CMK (cell line): Measurements from ENCODE around the gene DENND1B.
"Not testable (repeated sequence)": the region's sequence is repeated elsewhere in the genome, so short reads cannot be mapped to it uniquely, and the experiment has no call there.

Experiments used
- DNase-seq: peaks from one replicate; pipeline ENCODE4 v3.0.0-alpha.2; 2010; ENCODE audit warnings: low read depth

The DENND1B gene

DNA sequence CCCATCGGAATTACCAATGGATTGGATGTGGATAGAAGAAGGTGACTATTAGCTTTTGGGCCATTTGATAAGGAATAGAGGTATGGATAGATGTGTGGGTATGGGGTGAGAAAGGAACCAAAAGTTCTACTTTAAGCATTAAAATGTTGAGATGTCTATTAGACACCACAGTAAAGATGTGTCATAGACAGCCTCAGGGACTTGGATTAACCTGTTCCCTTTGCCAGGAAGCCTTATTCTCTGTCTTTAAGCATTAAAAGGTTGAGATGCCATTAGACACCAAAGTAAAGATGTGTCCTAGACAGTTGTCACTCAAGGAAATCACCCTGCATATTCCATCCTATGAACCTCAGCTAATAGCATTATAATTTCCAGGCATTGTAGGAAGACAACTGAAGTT is 11.0 kb upstream of the DENND1B start:
- DNase-seq = no peak

DNA sequence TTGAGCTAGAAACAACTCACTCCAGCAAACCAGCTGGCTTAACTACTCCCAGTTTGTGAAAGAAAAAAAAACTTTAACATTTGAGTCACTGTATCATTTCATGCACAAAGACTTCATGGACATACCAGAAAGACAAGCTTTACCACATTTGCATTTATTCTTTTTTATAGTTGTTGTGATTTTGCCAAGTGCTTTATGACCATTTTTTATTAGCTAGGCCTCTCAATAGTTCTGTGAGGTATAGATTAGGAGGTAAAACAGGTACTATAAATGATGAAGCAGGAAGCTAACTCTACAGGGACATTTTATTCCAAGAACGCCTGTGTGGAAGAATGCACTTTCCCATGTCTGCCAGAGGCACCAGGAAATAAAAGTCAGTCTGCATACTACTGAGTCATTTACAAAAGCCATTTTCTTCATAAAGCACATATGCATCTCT is 8.2 kb upstream of the DENND1B start:
- no peak for DNase-seq

- no peak for DNase-seq
Observed at GRCh38 chr1:197782722-197783360, 7.6 kb upstream of the DENND1B start.

- DNase-seq = no peak
Observed at GRCh38 chr1:197781968-197782721, 6.9 kb upstream of the DENND1B start.

DNA sequence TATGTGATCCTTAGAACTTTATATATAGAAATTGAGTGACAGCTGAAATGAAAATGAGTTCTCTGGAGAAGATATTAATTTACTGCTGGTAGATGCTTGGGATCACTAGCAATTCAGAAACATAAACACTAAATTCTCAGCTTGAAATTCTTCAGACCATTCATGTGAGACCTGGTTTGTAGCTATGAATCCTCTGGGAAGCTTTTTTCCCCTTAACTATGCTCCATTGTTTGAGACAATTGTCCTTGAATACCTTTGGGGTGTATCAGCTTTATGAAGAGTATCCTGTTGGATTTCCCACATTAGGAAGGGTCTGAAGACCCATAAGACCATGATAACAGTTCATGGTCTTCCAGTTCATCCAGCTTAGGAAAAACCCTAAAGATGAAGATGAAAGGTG is 4.6 kb upstream of the DENND1B start:
- no peak for DNase-seq

DNA sequence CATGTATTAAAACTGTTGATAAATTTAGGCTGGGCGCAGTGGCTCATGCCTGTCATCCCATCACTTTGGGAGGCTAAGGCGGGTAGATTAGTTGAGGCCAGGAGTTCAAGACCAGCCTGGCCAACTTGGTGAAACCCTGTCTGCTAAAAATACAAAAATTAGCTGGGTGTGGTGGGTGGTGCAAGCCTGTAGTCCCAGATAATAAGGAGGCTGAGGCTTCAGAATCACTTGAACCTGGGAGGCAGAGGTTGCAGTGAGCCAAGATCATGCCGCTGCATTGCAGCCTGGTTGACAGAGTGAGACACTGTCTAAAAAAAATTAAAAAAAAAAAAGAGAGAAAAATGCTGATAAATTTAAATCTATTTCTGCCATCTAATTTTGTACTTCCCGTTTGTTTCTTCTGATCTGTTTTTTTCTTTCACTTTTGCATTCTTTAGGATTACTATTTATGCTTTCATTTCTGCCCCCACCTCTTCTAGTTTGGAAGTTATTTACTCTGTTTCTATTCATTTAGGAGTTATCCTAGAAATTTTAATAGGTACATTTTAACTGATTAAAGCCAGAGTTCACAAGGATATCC is 3.2 kb upstream of the DENND1B start:
- no peak for DNase-seq

- no peak for DNase-seq
Observed at GRCh38 chr1:197776351-197777105, 1.2 kb upstream of the DENND1B start.

GRCh38 chr1:197774466-197775281 is 606 bp downstream of the DENND1B start:
- peak; percentile 12 for DNase-seq

GRCh38 chr1:197773856-197774255 is 1.4 kb downstream of the DENND1B start:
- no peak for DNase-seq

- no peak for DNase-seq
Observed at GRCh38 chr1:197771904-197772556, 3.2 kb downstream of the DENND1B start.

- no peak for DNase-seq
Observed at GRCh38 chr1:197771386-197771785, 3.9 kb downstream of the DENND1B start.

GRCh38 chr1:197770243-197770642 is 5.0 kb downstream of the DENND1B start:
- no peak for DNase-seq

GRCh38 chr1:197769287-197769686 is 6.0 kb downstream of the DENND1B start:
- DNase-seq = no peak

- no peak for DNase-seq
Observed at GRCh38 chr1:197768014-197768805, 7.1 kb downstream of the DENND1B start.

DNA sequence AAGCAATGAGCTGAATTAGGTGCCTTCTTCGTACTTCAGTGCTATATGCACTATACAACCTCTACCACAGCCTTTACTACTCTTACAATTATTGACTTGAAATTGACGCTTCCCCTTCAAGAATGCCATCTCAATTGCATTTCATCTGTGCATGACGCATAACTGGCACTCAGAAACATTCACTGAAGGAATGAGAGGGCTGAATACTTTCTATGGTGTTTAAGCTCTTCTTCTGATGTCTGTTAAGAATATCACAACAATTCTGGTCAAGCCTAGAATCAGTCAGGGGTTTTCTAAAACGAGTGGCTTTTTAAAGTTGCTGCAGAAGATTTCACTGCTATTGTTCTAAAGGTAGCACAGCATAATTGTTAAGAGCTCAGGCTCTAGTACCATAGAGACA is 11.5 kb downstream of the DENND1B start:
- DNase-seq = no peak

GRCh38 chr1:197763307-197763706 is 12.0 kb downstream of the DENND1B start:
- no peak for DNase-seq

DNA sequence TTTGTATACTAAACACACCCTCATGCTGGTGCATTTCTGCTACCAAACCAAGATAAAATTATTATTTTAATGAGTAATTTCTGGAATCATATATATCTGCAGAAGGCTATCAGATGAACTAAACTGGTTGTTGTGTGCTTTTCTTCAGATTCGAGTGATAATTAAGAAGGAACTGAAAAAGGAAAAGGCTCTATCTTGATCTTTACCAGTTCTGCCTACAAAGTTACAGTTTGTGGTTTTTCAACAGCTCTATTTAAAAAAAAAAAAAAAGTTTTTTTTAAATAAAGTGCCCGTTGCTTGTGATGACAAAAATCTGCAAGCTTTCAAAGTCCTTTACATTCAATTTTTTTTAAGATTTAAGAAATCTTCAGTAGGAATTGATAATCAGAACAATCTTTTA is 13.6 kb downstream of the DENND1B start:
- DNase-seq = no peak

GRCh38 chr1:197755553-197755952 is 19.7 kb downstream of the DENND1B start:
- DNase-seq = not testable (repeated sequence)

DNA sequence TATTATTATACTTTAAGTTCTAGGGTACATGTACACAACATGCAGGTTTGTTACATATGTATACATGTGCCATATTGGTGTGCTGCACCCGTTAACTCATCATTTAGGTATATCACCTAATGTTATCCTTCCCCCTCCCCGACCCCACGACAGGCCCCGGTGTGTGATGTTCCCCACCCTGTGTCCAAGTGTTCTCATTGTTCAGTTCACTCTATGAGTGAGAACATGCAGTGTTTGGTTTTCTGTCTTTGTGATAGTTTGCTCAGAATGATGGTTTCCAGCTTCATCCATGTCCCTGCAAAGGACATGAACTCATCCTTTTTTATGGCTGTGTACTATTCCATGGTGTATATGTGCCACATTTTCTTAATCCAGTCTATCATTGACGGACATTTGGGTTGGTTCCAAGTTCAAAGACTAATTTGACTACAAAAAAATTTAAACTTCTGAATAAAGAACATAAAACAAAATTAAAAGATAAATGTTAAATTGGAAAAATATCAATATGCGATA is 22.6 kb downstream of the DENND1B start:
- not testable (repeated sequence) for DNase-seq

DNA sequence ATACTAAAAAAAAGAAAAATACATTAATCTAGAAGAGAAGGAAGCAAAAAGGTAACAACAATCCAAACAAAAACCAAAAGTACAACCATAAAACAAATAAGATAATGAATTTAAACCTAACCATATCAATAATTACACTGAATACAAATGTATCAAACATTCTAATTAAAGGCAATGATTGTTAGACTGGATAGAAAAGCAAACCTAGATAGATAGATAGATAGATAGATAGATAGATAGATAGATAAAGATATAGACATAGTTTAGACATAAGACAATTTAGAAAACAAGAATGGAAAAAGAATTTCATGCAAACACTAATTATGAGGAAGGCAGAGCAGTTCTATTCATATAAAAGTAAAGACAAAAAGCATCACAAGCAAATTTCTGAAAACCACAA is 24.9 kb downstream of the DENND1B start:
- no peak for DNase-seq
